SK-MEL-5 (cell line): ENCODE results near the gene RASAL2. TPM values are rescaled to one million over a fixed set of nuclear protein-coding genes. Genes with fewer than 3 reads are reported as not detected.
"Not testable (repeated sequence)": the region's sequence is repeated elsewhere in the genome, so short reads cannot be mapped to it uniquely, and the experiment has no call there.

Experiments used
- DNase-seq: peaks from one replicate; pipeline ENCODE4 v3.0.0-alpha.2; 2016; ENCODE audit warnings: low read depth, low spot score
- in situ Hi-C: cut with HindIII; loops from 2 replicates; pipeline ENCODE4 v1.10.0; 2016; ENCODE audit warnings: low sequenced_read_pairs, high pct_unique_total_duplicates, low pct_unique_long_range_greater_than_20kb
- total RNA-seq: library from RNA; depleted of rRNA; stranded (reverse); fragments of >200 nt; shearing (Covaris generic); gene quantifications from 2 replicates; pipeline ENCODE4 v1.2.3, GENCODE V29; 2014

RASAL2 gene
- total RNA-seq, 1 experiment from 2014 or later: 10.2 TPM

GRCh38 chr1:178183796-178184195, 89.9 kb downstream of the RASAL2 start:
- no peak for DNase-seq
- in situ Hi-C loops: no loop called here

GRCh38 chr1:178188306-178188705, 94.4 kb downstream of the RASAL2 start:
- in situ Hi-C loops: no loop called here
- no peak for DNase-seq

- DNase-seq: peak; percentile 85
- in situ Hi-C loops: no loop called here
Measured at GRCh38 chr1:178189814-178190213, 95.9 kb downstream of the RASAL2 start.

- in situ Hi-C loops: no loop called here
- no peak for DNase-seq
Measured at GRCh38 chr1:178190881-178191280, 97.0 kb downstream of the RASAL2 start.

GRCh38 chr1:178192686-178193085, 98.8 kb downstream of the RASAL2 start:
- DNase-seq: peak; percentile 73
- in situ Hi-C loops: no loop called here

- in situ Hi-C loops: no loop called here
- no peak for DNase-seq
Measured at GRCh38 chr1:178196631-178197030, 102.7 kb downstream of the RASAL2 start.

GRCh38 chr1:178202095-178202494, 108.2 kb downstream of the RASAL2 start:
- DNase-seq, in situ Hi-C loops: not testable (repeated sequence)

GRCh38 chr1:178202546-178202945, 108.6 kb downstream of the RASAL2 start:
- not testable (repeated sequence) for DNase-seq

GRCh38 chr1:178208269-178208856, 114.5 kb downstream of the RASAL2 start:
- in situ Hi-C loops, DNase-seq: not testable (repeated sequence)

More at GRCh38 chr1:178202546-178202945, 108.6 kb downstream of the RASAL2 start:
- in situ Hi-C loops: not testable (repeated sequence)

GRCh38 chr1:178209935-178210334, 116.0 kb downstream of the RASAL2 start:
- no peak for DNase-seq
- in situ Hi-C loops: no loop called here

- no peak for DNase-seq
- in situ Hi-C loops: no loop called here
Measured at GRCh38 chr1:178218550-178218949, 124.6 kb downstream of the RASAL2 start.

GRCh38 chr1:178220094-178220493, 126.2 kb downstream of the RASAL2 start:
- DNase-seq: no peak

GRCh38 chr1:178223289-178223688, 129.4 kb downstream of the RASAL2 start:
- in situ Hi-C loops: no loop called here
- DNase-seq: no peak

More at GRCh38 chr1:178220094-178220493, 126.2 kb downstream of the RASAL2 start:
- in situ Hi-C loops: no loop called here

GRCh38 chr1:178224358-178224757, 130.5 kb downstream of the RASAL2 start:
- no peak for DNase-seq
- in situ Hi-C loops: no loop called here

- in situ Hi-C loops: no loop called here
Measured at GRCh38 chr1:178230881-178231409, 137.0 kb downstream of the RASAL2 start.

GRCh38 chr1:178232108-178232507, 138.2 kb downstream of the RASAL2 start:
- no peak for DNase-seq
- in situ Hi-C loops: no loop called here

More at GRCh38 chr1:178230881-178231409, 137.0 kb downstream of the RASAL2 start:
- DNase-seq: no peak

GRCh38 chr1:178232949-178233348, 139.0 kb downstream of the RASAL2 start:
- DNase-seq: no peak
- in situ Hi-C loops: no loop called here

GRCh38 chr1:178237121-178237520, 143.2 kb downstream of the RASAL2 start:
- in situ Hi-C loops: no loop called here
- no peak for DNase-seq

- DNase-seq: peak; percentile 99
- in situ Hi-C loops: no loop called here
Measured at GRCh38 chr1:178238722-178239510, 145.0 kb downstream of the RASAL2 start.
